Diencephalon (tissue), 1 donor: ENCODE results near the gene KLK14. TPM values are rescaled to one million over a fixed set of nuclear protein-coding genes. Genes with fewer than 3 reads are reported as not detected.

Experiments used
- total RNA-seq: library from RNA; depleted of rRNA; stranded (reverse); fragments of >200 nt; gene quantifications from one replicate; pipeline ENCODE4 v1.2.3, GENCODE V29; 2014

Gene KLK14, protein sequence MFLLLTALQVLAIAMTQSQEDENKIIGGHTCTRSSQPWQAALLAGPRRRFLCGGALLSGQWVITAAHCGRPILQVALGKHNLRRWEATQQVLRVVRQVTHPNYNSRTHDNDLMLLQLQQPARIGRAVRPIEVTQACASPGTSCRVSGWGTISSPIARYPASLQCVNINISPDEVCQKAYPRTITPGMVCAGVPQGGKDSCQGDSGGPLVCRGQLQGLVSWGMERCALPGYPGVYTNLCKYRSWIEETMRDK
- not detected for total RNA-seq

DNA sequence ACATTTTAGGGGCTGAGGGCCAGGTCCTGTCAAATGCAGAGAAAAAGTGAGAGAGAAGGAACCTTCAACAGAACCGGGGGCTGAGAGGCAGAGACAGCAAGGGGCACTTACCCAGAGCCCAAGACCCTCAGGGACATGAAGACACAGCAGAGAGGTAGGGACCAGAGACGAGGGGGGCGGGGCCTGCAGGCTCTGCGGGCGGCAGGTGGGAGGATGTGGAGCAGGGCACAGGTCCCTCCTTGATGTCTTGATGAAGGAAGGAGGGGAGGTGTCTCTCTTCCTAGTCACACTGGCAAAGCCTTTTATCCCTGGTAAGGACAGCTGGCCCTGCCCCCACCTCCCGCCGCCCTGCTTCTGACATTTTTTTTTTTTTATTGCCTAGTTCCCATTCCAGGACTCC lies at the start of gene KLK14:
Gene KLK14 (minus strand): TSS at position 277 of the 400 bp plus-strand sequence. CDS start 273 bp downstream, at position 4.

DNA sequence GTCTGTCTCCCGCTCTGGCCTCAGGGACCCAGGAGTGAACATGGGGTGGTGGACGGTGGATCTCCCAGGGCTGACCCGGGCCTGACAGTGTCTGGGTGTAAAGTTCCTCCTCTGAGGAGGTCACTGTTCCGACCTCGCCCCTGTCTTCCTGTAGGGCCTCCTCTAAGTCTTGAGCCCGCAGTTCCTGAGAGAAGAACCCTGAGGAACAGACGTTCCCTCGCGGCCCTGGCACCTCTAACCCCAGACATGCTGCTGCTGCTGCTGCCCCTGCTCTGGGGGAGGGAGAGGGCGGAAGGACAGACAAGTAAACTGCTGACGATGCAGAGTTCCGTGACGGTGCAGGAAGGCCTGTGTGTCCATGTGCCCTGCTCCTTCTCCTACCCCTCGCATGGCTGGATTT lies 42.0 kb upstream of the KLK14 start, which contains the start of gene SIGLEC9:
Gene SIGLEC9 (plus strand): TSS at position 178 of the 400 bp plus-strand sequence. CDS start 69 bp downstream, at position 247.

DNA sequence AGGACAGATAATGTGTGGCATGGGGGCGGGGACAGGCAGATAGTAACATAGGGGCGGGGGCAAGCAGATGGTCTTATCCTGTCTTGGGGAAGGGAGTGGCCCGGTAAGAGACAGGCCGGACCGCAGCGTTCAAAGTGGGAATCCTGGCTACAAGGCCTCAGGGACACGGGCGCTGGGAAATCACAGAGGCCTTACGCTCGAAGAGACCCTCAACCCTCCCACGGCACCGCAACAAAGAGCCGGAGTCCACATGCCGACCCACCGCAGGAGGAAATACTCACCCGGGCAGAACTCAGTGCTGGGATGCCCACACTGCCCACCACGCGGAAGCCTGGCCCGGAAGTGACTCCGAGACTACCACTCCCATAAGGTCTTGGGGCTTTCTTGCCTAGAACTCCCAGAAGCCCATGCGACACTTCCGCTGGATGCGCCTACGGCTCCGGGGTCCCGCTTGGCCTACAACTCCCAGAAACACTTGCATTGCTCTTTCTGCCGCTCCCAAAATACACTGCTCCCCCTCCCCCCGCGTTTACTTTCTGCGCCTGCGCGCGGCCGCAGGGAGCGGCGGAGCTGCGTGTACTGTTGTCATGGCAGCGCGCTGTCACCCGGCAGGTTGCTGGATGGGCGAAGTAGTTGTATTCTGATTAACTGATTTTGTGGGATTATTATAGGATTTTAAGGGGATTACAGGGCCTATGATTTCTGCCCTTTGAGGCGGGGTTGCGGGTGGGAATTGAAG lies 25.5 kb upstream of the KLK14 start, which contains the start of gene CTU1:
Gene CTU1 (minus strand): TSS at position 344 of the 739 bp plus-strand sequence. CDS start 3,840 bp downstream, outside the sequence.

DNA sequence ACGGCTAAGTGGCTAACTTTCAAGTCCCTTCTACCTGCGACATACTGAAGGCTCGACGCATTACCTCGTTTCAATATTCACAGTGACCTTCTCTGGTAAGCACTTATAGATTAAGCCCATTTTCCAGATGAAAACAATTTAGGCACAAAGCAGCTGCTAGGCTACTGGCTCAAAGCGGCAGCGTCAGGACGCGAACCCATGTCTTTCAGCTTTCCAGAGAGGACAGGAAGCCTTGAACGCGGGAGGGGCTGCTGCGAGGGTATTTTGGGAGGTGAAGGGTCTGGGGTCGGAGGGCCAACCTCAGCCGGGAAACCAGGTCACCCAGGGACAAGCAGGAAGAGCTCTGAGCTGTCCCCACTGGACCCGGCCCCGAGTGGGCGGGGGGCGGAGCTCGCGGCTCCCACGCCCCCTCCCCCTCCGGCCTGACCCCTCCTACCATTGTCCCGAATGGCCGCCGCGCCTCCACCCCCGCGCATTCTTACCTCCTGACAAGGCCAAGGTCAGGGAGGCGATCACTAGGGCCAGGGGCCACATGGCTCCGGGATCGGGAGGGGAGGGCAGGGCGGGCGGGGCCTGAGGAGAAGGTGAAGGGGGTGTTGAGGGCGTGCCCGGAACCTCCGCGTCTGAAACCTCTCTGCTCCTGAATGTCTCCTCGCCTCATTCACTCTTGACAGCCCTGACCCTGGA lies 18.0 kb downstream of the KLK14 start, which contains the start of gene KLK13:
Gene KLK13 (minus strand): TSS at position 559 of the 687 bp plus-strand sequence. CDS start 25 bp downstream, at position 534.

DNA sequence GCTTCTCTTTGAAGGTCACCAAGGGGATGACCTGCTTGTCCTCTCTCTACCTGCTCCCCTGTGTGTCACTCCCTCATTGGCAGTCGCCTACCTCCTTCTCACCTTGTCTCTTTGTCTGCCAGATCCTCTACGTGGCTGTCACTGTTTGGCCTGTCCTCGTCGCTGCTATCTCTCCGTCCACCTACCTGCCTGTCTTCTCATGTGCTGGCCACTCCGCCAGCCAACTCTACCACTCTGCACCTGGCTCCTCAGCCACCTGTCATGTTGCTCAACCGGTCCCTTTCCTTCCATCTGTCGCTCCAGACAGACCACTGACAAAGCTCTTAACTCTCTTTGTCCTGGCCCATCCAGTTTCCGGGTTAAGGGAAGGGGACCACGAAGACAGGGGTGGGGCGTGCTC lies 48.0 kb downstream of the KLK14 start, which contains the start of gene KLK12:
Gene KLK12 (minus strand): TSS at position 299 of the 400 bp plus-strand sequence. CDS start 381 bp downstream, outside the sequence.

Other genes starting within 250 kb of the KLK14 start
- not detected for gene KLK15, start 249.3 kb downstream of the KLK14 start, total RNA-seq
- gene KLK3, start 228.0 kb downstream of the KLK14 start, total RNA-seq, result not detected
- not detected for gene KLK2, start 209.4 kb downstream of the KLK14 start, total RNA-seq
- gene KLK4, start 171.5 kb downstream of the KLK14 start, total RNA-seq, result not detected
- gene KLK5, start 129.8 kb downstream of the KLK14 start, total RNA-seq, result 0.69 TPM
- gene KLK6, start 113.3 kb downstream of the KLK14 start, total RNA-seq, result not detected
- gene KLK7, start 99.0 kb downstream of the KLK14 start, total RNA-seq, result not detected
- not detected for gene KLK8, start 81.3 kb downstream of the KLK14 start, total RNA-seq
- gene KLK10, start 63.2 kb downstream of the KLK14 start, total RNA-seq, result 3.2 TPM
- gene KLK11, start 56.3 kb downstream of the KLK14 start, total RNA-seq, result not detected
- gene KLK12, start 47.9 kb downstream of the KLK14 start, total RNA-seq, result not detected
- 0.23 TPM for gene KLK13, start 17.8 kb downstream of the KLK14 start, total RNA-seq
- 3.9 TPM for gene CTU1, start 25.5 kb upstream of the KLK14 start, total RNA-seq
- gene SIGLEC9, start 42.0 kb upstream of the KLK14 start, total RNA-seq, result 0.69 TPM
- gene SIGLEC7, start 59.4 kb upstream of the KLK14 start, total RNA-seq, result 0.46 TPM
- 0.23 TPM for gene CD33, start 142.2 kb upstream of the KLK14 start, total RNA-seq
- not detected for gene SIGLECL1, start 168.2 kb upstream of the KLK14 start, total RNA-seq
- gene IGLON5, start 228.8 kb upstream of the KLK14 start, total RNA-seq, result 9.5 TPM